ENCODE data around the gene ARMC3. TPM values are rescaled to one million over a fixed set of nuclear protein-coding genes. Genes with fewer than 3 reads are reported as not detected.

The ARMC3 gene
- total RNA-seq, 3 donors from 2014 or later: 0.33 to 0.88 TPM; not detected in 1

GRCh38 chr10:22959950-22960349 lies 32.1 kb downstream of the ARMC3 start:
- Histone ChIP-seq H3K36me3 (no peaks in the 10 kb centered on the region), H3K27ac (no peak overlapping the region), H3K4me3 (no peak overlapping the region), H3K4me1 (no peaks in the 10 kb centered on the region), H3K27me3 (no peaks in the 10 kb centered on the region), H3K9me3 (no peaks in the 10 kb centered on the region)
- TF ChIP-seq POLR2A (IDR thresholded peaks at IDR 0.05) (no peak), CTCF (IDR thresholded peaks at IDR 0.05) (no peak), POLR2AphosphoS5 (IDR thresholded peaks at IDR 0.05) (no peak)
- intact Hi-C loops (cut with DNase I; ENCODE audit: low total_unique reads): no loop called here
- no peak for DNase-seq (ENCODE audit: low spot score in 2 of 2)

DNA sequence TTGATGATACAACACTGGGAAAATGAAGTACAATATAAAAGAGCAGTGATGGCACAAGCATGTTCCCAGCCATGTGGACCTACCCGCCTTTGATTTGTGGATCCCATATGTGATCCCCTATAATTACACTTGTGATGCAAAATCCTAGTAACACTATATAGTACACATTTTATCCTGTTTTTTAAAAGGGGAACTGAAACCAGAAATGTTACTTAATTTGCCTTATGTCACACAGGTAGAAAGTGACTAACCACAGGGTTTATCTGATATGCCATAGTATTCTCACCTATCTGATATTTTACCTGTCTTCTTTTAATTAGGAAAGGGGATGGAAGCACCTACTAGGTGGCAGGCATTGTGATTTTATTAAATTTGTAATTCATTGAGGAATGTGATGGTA lies 35.0 kb downstream of the ARMC3 start:
- Histone ChIP-seq H3K9me3 (no peaks in the 10 kb centered on the region), H3K4me3 (no peak overlapping the region), H3K27ac (no peak overlapping the region), H3K36me3 (no peaks in the 10 kb centered on the region), H3K27me3 (no peaks in the 10 kb centered on the region), H3K4me1 (no peaks in the 10 kb centered on the region)
- TF ChIP-seq POLR2A (IDR thresholded peaks at IDR 0.05): no peak
- no peak for TF ChIP-seq POLR2AphosphoS5 (IDR thresholded peaks at IDR 0.05)
- TF ChIP-seq CTCF (IDR thresholded peaks at IDR 0.05): no peak
- DNase-seq (ENCODE audit: low spot score in 2 of 2): no peak
- intact Hi-C loops (cut with DNase I; ENCODE audit: low total_unique reads): no loop called here

DNA sequence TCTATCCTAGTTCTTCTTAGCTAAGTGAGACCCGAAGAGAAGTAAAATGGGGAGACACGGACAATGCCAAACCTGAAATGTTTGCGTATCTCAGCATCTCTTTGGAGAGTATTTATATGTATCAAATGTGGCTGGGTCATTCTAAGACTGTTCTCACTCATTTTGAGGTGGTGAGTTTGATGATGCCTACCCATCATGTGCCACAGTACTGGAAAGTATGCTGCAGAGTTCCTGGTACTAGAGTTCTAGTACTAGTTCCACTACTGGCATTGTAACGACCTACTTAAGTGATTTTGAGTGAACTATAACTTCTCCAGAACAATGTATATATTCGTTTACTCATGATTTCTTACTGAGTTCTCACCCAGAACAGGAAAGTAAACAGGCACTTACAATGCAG lies 41.9 kb downstream of the ARMC3 start:
- H3K9me3 ChIP-seq: no peaks in the 10 kb centered on the region
- TF ChIP-seq POLR2AphosphoS5 (IDR thresholded peaks at IDR 0.05): no peak
- TF ChIP-seq POLR2A (IDR thresholded peaks at IDR 0.05): no peak
- no peak for TF ChIP-seq CTCF (IDR thresholded peaks at IDR 0.05)
- no peaks in the 10 kb centered on the region for H3K36me3 ChIP-seq
- H3K27me3 ChIP-seq: no peaks in the 10 kb centered on the region
- DNase-seq (ENCODE audit: low spot score in 2 of 2): no peak
- no peaks in the 10 kb centered on the region for H3K4me1 ChIP-seq
- no peak overlapping the region for H3K4me3 ChIP-seq
- H3K27ac ChIP-seq: no peak overlapping the region
- intact Hi-C loops (cut with DNase I; ENCODE audit: low total_unique reads): no loop called here

- H3K27me3 ChIP-seq: no peaks in the 10 kb centered on the region
- TF ChIP-seq POLR2A (IDR thresholded peaks at IDR 0.05) (no peak), CTCF (IDR thresholded peaks at IDR 0.05) (no peak), POLR2AphosphoS5 (IDR thresholded peaks at IDR 0.05) (no peak)
- no peaks in the 10 kb centered on the region for H3K4me1 ChIP-seq
- H3K36me3 ChIP-seq: no peaks in the 10 kb centered on the region
- H3K9me3 ChIP-seq: no peaks in the 10 kb centered on the region
- no peak for DNase-seq (ENCODE audit: low spot score in 2 of 2)
- H3K27ac ChIP-seq: no peak overlapping the region
- H3K4me3 ChIP-seq: no peak overlapping the region
- intact Hi-C loops (cut with DNase I; ENCODE audit: low total_unique reads): no loop called here
These were observed 48.7 kb downstream of the ARMC3 start for GRCh38 chr10:22976534-22976933.

GRCh38 chr10:22977751-22978150 lies 49.9 kb downstream of the ARMC3 start:
- H3K9me3 ChIP-seq: no peaks in the 10 kb centered on the region
- no peaks in the 10 kb centered on the region for H3K36me3 ChIP-seq
- H3K4me1 ChIP-seq: no peaks in the 10 kb centered on the region
- intact Hi-C loops (cut with DNase I; ENCODE audit: low total_unique reads): no loop called here
- no peak overlapping the region for H3K4me3 ChIP-seq
- no peak for TF ChIP-seq CTCF (IDR thresholded peaks at IDR 0.05)
- TF ChIP-seq POLR2A (IDR thresholded peaks at IDR 0.05): no peak
- TF ChIP-seq POLR2AphosphoS5 (IDR thresholded peaks at IDR 0.05): no peak
- no peak overlapping the region for H3K27ac ChIP-seq
- no peaks in the 10 kb centered on the region for H3K27me3 ChIP-seq
- DNase-seq (ENCODE audit: low spot score in 2 of 2): no peak

Data from breast epithelium (tissue), 4 donors.